DND-41 (cell line): ENCODE measurements around the gene PEF1.

Source experiments
- ATAC-seq: fragments of 200-7000 bp; cut with Tn5 transposase; 3 replicates; pipeline ENCODE4 v1.9.1; 2021; ENCODE audit warnings: low read depth; ENCODE audit not compliant: insufficient read depth
- DNase-seq: peaks from one replicate; pipeline ENCODE4 v3.0.0-alpha.2; 2020
- H2AFZ ChIP-seq: 2 replicates; pipeline ENCODE4 v1.6.0; 2012; ENCODE audit warnings: low read depth, low read length
- H3K27ac ChIP-seq: 2 replicates; pipeline ENCODE4 v1.5.1; 2012; ENCODE audit warnings: low read length, inconsistent platforms
- H3K27me3 ChIP-seq: fragments of 200-600 bp; sonication (generic); 2 replicates; pipeline ENCODE4 v1.6.0; 2012; ENCODE audit warnings: low read length, mild to moderate bottlenecking, inconsistent platforms; ENCODE audit not compliant: insufficient read depth, poor library complexity
- H3K36me3 ChIP-seq: 2 replicates; pipeline ENCODE4 v1.5.1; 2012; ENCODE audit warnings: low read length, inconsistent platforms; ENCODE audit not compliant: insufficient read depth
- H3K4me1 ChIP-seq: 2 replicates; pipeline ENCODE4 v1.5.1; 2012; ENCODE audit warnings: mild to moderate bottlenecking, low read length; ENCODE audit not compliant: insufficient read depth
- H3K4me2 ChIP-seq: 2 replicates; pipeline ENCODE4 v1.6.0; 2012; ENCODE audit warnings: mild to moderate bottlenecking, moderate library complexity, low read length, inconsistent platforms; ENCODE audit not compliant: insufficient read depth
- H3K4me3 ChIP-seq, 2 experiments: fragments of 200-600 bp in 1 of 2; shearing (Covaris generic) in 1 of 2; 2 replicates each; pipeline ENCODE4 v1.5.1; 2012 to 2016; ENCODE audit warnings: inconsistent platforms in 2 of 2, low read length in 2 of 2, mild to moderate bottlenecking in 2 of 2, low read depth in 1 of 2, moderate library complexity in 1 of 2
- H3K79me2 ChIP-seq: 2 replicates; pipeline ENCODE4 v1.6.0; 2012; ENCODE audit warnings: low read length, inconsistent platforms; ENCODE audit not compliant: insufficient read depth
- H3K9ac ChIP-seq: 2 replicates; pipeline ENCODE4 v1.6.0; 2012; ENCODE audit warnings: low read depth, mild to moderate bottlenecking, inconsistent platforms, low read length, moderate library complexity
- H3K9me3 ChIP-seq: 2 replicates; pipeline ENCODE4 v1.5.1; 2012; ENCODE audit warnings: low read length, moderate library complexity, mild to moderate bottlenecking, inconsistent platforms; ENCODE audit not compliant: insufficient read depth, severe bottlenecking
- H4K20me1 ChIP-seq: 2 replicates; pipeline ENCODE4 v1.6.0; 2012; ENCODE audit warnings: low read length; ENCODE audit not compliant: insufficient read depth
- EZH2 ChIP-seq: IDR thresholded peaks from 3 replicates; pipeline ENCODE4 v1.6.1; 2012; ENCODE audit warnings: borderline replicate concordance, low read depth, mild to moderate bottlenecking, moderate library complexity, low read length, inconsistent platforms; ENCODE audit not compliant: severe bottlenecking
- TF ChIP-seq, protein P1 (sequence below): IDR thresholded peaks from 2 replicates; pipeline ENCODE4 v1.5.1; 2012; ENCODE audit warnings: borderline replicate concordance, low read length, moderate library complexity, mild to moderate bottlenecking; ENCODE audit not compliant: poor library complexity, severe bottlenecking; ENCODE audit errors: extremely low read depth

Gene PEF1

DNA sequence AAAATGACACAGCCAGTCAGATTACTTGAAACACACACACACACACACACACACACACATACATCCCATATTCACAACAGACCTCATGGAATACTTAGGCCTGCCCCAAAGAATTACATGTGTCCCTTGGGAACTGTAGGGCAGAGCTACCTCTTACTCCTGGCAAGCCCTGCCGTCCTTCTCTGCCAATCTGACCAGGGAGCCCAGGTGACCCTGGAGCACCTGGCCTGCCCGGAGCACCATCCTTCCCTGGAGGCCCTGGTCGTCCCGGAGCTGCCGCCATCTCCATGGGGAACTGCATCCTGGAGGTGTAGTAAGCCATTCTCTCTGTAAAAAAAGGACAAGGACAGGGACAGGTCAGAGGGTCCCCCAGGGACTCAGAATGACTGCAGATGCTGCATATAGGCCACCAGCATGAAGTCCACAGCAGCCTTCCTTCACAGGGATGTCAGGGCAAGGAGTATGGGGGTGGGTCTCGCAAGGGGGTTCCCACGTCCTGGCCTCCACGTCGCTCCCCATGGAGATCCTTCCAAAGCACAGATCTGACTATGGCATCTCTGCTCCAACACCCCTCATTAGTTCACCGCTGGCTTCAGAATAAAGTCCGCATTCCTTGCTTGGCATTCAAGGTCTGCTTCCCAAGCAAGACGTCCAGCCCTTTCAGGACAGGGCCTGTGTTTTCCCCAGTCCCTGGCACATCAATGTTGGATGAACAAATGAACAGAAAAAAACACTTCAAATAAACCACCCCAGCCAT is 9.2 kb upstream of the PEF1 start:
- Histone ChIP-seq H3K79me2 (no peaks in the 10 kb centered on the region), H3K4me2 (no peak overlapping the region), H3K4me3 (no peak overlapping the region), H3K9ac (no peak overlapping the region), H4K20me1 (peaks cover 3% of the 10 kb centered on the region; the same call in 1 of the 2 replicates), H3K4me1 (no peaks in the 10 kb centered on the region), H2AFZ (no peak overlapping the region), H3K27me3 (peaks cover 7% of the 10 kb centered on the region), H3K36me3 (no peaks in the 10 kb centered on the region), H3K27ac (no peak overlapping the region), H3K9me3 (no peaks in the 10 kb centered on the region)
- no peak for TF ChIP-seq EZH2
- TF ChIP-seq, protein P1, sequence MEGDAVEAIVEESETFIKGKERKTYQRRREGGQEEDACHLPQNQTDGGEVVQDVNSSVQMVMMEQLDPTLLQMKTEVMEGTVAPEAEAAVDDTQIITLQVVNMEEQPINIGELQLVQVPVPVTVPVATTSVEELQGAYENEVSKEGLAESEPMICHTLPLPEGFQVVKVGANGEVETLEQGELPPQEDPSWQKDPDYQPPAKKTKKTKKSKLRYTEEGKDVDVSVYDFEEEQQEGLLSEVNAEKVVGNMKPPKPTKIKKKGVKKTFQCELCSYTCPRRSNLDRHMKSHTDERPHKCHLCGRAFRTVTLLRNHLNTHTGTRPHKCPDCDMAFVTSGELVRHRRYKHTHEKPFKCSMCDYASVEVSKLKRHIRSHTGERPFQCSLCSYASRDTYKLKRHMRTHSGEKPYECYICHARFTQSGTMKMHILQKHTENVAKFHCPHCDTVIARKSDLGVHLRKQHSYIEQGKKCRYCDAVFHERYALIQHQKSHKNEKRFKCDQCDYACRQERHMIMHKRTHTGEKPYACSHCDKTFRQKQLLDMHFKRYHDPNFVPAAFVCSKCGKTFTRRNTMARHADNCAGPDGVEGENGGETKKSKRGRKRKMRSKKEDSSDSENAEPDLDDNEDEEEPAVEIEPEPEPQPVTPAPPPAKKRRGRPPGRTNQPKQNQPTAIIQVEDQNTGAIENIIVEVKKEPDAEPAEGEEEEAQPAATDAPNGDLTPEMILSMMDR: no peak
- DNase-seq (no peak), ATAC-seq (no peak)

DNA sequence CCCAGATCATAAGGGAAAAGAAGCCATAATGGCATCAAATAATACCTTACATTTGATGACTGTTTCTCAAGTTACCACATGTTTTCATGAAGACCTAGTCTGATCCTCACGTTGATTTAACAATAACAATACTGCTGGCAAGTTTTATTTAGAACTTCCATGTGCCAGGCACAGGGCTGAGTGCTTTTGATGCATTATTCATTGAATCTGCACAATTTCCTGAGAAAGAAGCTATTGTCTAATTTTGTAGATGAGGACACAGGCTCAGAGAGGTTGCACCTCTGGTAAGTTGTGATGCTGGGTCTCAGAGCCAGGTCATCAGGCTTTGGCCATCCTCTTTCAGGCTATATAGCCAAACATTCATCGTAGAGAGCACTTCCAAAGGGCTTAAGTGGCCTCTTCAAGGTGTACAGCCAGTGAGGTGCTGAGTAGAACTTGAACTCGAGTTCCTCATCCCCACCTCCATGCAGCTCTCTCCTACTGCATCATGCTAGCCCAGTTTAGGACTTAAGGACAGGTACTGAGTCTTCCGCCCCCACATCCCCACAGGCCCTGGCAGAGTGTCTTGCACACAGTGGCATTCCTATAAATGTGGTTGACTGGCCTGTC is 8.3 kb upstream of the PEF1 start:
- Histone ChIP-seq H3K4me2 (no peak overlapping the region), H3K27me3 (peaks cover 7% of the 10 kb centered on the region), H3K4me1 (no peaks in the 10 kb centered on the region), H3K27ac (no peak overlapping the region), H3K9me3 (no peaks in the 10 kb centered on the region), H3K4me3 (no peak overlapping the region), H3K36me3 (no peaks in the 10 kb centered on the region), H2AFZ (no peak overlapping the region), H3K79me2 (no peaks in the 10 kb centered on the region), H4K20me1 (peaks cover 3% of the 10 kb centered on the region; the same call in 1 of the 2 replicates), H3K9ac (no peak overlapping the region)
- ATAC-seq (no peak), DNase-seq (no peak)
- TF ChIP-seq, protein P1: no peak
- no peak for TF ChIP-seq EZH2

DNA sequence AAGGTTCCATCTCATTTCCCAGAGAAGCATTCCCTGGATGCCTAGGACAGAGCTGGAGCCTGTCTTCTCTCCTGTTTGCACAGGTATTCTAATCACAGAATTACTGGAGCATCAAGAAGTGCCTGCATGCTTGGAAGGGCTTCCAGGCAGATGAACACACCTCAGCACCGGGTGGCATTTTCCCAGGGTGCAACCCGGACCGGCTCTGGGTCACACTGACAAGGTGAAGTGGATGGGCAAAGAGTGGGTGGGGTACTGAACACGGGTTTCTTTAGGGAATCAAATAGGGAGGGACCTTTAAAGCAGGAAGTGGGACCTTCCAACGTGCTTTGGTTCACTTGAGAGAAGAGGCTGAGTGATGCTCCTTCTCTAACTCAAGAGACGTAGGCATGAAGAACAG is 7.1 kb upstream of the PEF1 start:
- no peak overlapping the region for H2AFZ ChIP-seq
- DNase-seq: no peak
- TF ChIP-seq, protein P1: no peak
- TF ChIP-seq EZH2: no peak

DNA sequence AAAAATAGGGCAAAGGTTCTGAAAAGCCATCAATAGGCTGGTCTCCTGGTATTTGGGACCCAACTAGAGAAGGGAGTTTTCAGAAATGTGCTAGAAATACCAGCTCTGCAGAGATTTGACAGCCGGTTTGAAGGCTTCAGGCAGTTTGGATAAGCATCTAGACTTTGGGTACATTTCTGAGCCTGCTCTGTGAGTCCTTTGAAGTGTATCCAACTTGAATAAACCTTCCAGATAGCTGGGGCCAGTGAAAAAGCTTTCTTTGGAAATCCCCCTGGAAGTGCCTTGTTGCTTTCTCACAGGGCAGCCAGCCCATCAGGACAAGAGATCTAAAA is 6.4 kb upstream of the PEF1 start:
- TF ChIP-seq EZH2: no peak
- TF ChIP-seq, protein P1: no peak
- ATAC-seq (no peak), DNase-seq (no peak)
- Histone ChIP-seq H3K4me3 (no peak overlapping the region), H3K79me2 (no peaks in the 10 kb centered on the region), H2AFZ (no peak overlapping the region), H3K4me1 (peaks cover 2% of the 10 kb centered on the region), H3K9ac (no peak overlapping the region), H3K4me2 (no peak overlapping the region), H3K36me3 (no peaks in the 10 kb centered on the region), H3K27ac (no peak overlapping the region), H4K20me1 (peaks cover 3% of the 10 kb centered on the region; the same call in 1 of the 2 replicates), H3K9me3 (no peaks in the 10 kb centered on the region), H3K27me3 (peaks cover 7% of the 10 kb centered on the region)

More for the DNA sequence above, 7.1 kb upstream of the PEF1 start:
- no peaks in the 10 kb centered on the region for H3K9me3 ChIP-seq
- peaks cover 3% of the 10 kb centered on the region; the same call in 1 of the 2 replicates for H4K20me1 ChIP-seq
- no peaks in the 10 kb centered on the region for H3K4me1 ChIP-seq
- no peak overlapping the region for H3K4me3 ChIP-seq
- H3K27ac ChIP-seq: no peak overlapping the region
- no peaks in the 10 kb centered on the region for H3K79me2 ChIP-seq
- ATAC-seq: no peak
- no peaks in the 10 kb centered on the region for H3K36me3 ChIP-seq
- no peak overlapping the region for H3K9ac ChIP-seq
- no peak overlapping the region for H3K4me2 ChIP-seq
- peaks cover 7% of the 10 kb centered on the region for H3K27me3 ChIP-seq
